Amygdala (tissue), 56 donors: Measurements from ENCODE around the gene PSTK.

ENCODE experiments used
- DNase-seq, 56 donors: peaks; one replicate each; lab custom pipeline; 2025; lab: John Stamatoyannopoulos, UW

The PSTK gene, protein sequence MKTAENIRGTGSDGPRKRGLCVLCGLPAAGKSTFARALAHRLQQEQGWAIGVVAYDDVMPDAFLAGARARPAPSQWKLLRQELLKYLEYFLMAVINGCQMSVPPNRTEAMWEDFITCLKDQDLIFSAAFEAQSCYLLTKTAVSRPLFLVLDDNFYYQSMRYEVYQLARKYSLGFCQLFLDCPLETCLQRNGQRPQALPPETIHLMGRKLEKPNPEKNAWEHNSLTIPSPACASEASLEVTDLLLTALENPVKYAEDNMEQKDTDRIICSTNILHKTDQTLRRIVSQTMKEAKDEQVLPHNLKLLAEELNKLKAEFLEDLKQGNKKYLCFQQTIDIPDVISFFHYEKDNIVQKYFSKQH

DNA sequence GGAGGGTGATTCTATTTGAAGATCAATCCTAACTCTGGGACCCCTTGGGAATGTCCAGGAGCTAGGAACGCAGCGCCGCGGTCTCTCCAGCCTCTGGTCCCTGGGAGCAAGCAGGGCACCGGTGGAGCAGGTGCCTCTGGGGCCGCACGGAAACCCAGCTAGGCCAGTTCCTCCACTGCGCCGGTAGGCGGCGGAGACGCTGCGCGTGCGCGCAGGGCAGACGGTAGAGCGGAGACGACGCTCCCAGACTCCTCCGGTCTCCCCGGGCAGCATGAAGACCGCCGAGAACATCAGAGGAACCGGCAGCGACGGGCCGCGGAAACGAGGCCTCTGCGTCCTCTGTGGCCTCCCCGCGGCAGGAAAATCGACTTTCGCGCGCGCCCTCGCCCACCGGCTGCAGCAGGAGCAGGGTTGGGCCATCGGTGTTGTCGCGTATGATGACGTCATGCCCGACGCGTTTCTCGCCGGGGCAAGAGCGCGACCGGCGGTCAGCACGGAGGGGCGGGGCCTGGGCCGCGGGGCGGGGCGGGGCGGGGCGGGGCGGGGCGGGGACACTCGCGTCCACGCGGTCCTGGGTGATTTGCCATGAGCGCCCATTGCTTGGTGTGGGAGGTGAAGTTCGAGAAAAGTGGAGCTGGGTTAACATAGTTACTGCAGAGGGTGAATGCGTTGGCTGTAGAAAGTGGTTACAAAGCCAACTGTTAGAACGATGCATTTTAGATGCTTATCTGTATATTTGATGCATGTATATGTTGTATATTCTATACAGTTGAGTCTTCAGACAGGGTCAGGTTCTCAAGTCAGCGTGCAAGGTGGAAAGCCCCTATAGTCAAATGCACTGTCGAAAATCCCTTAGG lies at the start of gene PSTK:
PSTK (plus strand) TSS at position 193 of the 857 bp plus-strand sequence; CDS start at position 272, 79 bp downstream.
- DNase-seq, result peak; percentile 48 to 99 (median 90)

DNA sequence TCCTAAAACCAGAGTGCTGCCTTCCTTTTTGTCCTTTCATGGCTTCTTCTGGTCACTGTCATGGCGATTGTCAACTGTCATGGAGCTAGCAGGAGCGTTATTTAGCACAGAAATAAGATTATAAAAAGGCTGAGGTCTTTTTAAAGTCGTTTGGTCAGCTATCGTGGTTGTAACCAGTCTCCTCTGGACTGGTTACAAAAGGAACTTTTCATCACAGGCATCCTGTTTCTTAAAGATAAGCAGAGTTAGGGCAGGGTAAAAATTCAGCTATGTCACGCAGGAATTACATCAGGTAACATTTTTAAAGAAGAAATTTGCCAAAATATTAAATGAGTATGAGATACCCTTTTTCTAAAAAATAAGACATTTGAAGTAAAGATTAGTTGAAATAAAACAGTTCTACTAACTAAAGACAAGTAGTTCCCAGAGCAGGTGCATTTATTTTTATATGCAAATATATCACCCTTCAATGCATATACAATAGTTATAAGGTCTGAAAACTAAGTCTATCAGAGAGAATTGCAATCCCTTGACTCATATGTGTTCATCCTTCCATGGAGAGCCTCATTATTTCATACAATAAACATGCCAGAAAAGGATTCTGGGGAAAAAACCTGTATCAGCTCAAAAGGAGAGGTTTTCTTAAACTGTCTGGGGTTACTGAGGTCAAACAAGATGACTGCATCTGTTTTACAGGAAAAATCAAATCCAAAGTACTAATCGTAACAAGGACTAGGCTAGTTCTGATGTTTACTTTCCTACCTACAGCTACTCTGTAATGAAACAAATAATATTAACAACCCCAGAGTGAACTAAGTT lies 48.9 kb upstream of the PSTK start:
- DNase-seq, result no peak

DNA sequence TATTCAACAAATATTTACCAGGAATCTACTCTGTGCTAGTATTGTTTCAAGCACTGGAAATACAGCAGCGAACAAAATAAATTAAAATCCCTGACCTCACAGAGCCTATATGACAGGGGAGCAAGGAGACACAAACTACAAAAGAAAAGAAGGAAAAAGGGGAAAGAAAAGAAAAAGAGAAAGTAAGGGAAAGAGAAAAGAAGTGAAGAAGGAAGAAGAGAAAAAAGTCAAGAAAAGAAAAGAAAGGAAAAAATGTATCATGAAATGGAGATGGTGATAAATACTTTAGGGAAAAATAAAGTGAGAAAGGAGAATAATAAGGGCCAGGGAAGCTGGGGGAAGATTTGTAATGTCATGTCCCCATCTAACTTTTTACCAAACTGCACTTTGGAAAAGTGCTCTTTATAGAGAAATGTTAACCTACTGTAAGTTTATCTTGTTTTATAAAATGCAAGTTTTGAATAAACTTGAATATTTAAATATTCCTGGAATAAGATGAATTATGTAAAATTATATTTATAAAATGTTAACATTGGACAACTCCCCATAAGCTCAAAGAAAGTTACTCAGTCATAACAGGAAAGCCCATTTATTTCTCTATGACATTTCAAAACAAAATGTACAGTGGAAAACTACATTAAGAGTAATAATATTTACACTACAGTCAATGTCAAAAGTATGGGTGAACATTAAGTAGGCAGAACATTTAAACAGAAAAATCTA lies 40.9 kb upstream of the PSTK start:
- no peak for DNase-seq

DNA sequence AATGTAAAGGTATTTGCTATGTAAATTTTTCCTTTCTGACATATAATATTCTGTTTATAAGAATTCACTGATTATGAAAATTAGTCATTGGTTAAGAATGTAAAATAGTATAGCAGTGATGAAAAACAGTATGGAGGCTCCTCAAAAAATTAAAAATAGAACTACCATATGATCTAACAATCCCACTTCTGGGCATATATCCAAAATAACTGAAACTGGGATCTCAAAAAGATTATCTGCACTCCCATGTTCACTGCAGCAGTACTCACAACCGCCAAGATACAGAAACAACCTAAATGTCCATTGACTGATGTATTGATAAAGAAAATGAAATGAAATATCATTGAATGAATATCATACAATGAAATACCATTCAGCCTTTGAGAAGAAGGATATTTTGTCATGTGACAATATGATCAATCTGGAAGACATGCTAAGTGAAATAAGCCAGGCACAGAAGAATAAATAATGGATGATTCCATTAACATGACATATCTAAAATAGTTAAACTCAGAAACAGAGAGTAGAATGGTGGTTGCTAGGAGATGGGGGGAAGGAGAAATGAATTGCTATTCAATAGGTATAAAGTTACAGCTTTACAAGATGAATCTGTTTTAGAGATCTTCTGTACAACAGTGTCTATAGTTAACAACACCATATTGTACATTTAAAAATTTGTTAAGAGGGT lies 40.2 kb upstream of the PSTK start:
- no peak for DNase-seq

DNA sequence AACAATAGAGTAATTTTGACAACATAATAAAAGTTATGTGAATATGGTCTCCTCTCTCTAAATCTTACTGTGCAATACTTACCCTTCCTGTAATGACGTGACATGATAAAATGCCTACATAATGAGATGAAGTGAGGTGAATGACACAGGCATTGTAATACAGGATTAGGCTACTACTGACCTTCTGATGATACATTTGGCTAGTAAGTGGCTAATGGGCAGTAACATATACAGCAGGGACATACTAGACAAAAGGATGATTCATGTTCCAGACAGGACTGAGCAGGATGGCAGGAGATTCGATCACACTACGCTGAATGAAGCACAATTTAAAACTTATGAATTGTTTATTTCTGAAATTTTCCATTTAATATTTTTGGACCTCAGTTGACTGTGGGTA lies 30.9 kb upstream of the PSTK start:
- no peak for DNase-seq

DNA sequence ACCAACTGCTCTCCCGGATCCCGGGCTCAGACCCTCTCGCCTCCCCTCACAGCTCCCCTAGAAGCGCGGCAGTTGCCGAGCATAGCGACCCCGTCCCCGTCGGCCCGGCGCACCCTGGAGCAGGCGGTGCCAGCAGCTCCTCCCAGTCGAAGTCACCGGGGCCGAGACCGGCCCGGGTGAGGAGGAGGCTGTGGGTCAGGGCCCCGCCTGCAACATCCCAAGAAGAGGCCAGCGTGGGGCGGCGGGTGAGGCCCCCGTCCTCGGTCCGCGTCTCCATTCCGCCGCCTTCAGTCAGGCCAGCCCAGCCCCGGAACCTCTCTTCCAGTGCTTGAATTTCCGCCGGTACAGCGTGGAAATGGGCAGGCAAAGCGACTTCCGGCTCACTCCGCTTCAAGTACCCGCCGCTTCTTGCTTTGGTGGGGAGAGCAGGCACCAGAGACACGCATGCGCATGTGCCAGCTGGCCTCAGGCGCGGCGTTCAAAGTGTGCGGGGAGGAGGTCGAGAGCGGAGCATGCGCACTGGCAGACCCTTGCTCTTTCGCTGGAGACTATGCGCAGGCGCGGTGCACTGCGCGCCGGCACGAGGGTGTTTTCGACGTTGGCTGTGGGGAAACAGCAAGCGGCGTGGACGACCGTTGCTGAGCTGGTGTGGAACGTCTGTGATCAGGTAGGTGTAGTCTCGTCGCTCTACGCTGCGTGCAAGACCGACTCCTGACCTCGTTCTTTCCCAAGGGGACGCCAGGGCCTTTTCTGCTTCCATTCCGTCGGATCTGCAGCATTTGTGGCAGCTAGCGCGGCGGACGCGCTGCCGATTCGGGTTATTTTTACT lies 26.1 kb upstream of the PSTK start, which contains the start of gene C10orf88:
C10orf88 (minus strand) TSS at position 326 of the 829 bp plus-strand sequence; CDS start at position 277, 49 bp downstream.
- DNase-seq, result peak; percentile 61 to 98 (median 94)

DNA sequence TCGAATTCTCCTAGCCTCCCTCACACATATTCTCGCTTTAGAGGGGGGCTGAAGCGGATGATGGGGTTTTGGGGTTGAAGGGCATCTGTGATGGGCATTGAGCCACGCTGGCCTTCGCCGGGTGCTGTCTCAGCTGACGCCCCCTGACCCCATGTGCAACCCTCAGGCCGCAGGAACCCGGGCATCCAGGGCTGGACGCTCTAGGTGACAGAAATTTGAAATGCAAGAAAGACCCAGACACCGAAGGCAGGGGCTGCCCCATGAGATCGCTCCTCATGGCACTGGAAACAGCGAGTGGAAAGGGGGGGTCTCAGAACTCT lies 25.5 kb upstream of the PSTK start:
- peak in 2 of 56 donors; percentile 31 to 39 for DNase-seq

DNA sequence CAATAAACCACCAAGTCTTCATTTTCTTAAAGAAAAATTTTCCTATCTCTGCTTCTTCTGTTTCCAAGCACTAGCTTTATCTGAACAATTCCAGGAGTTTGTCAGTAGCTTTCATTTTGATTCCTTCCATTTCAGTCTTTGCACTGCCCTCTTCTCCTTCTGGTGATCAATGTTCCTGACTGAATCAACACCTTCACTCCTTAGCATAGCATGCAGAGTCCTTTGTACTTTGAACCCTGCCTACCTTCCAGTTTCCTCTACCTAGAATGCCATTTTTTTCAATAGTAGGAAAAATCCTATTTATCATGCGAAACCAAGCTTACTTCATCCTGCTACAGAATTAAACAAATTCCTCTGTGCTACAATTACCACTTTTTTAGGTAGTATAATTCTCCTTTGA lies 24.3 kb upstream of the PSTK start:
- no peak for DNase-seq

DNA sequence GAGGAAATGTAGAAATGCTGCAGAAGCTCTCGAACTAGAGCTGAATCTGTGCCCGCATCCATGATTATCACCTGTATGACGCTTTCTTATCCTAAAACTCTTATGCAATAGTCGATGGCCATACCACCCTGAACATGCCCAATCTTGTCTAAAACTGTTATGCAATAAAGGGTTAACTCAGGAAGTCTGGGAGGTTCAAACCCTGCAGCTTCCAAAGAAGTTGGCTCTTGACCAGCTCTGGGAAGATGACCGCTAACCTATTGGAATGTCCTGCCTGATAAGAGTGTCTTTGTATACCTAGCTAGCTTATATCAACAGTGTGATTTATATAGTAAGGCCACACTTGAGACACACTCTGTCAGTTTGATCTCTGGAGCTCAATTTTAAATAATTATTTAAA lies 22.7 kb upstream of the PSTK start:
- DNase-seq, result no peak

DNA sequence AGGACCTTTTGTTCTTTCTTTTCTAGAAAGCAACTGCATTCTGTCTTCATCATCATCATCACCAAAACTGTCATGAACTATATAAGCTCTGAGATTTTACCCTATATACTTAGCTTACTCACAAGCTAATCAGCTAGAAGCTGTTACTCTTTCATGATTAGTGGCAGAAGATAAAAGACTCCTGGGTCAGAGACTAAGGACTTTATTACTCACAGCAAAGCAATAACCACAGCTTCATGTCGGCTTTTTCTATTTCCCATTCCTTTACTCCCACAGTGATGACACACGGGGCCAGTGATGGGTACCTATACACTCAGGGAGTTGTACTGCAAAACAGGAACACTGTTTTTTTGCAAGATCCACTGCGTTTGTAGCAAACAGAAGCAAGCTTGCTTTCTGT lies 17.8 kb upstream of the PSTK start:
- DNase-seq, result no peak

DNA sequence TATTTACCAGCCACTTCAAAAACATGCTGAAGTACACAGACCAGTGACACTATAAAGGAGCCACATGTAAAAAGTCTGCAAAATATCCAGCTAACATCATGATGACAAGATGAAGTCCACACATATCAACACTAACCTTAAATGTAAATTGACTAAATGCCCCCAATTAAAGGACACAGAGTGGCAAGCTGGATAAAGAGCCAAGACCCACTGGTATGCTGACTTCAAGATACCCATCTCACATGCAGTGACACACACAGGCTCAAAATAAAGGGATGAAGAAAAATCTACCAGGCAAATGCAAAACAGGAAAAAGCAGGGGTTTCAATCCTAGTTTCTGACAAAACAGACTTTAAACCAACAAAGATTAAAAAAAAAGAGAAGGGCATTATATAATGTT lies 13.3 kb upstream of the PSTK start:
- no peak for DNase-seq

DNA sequence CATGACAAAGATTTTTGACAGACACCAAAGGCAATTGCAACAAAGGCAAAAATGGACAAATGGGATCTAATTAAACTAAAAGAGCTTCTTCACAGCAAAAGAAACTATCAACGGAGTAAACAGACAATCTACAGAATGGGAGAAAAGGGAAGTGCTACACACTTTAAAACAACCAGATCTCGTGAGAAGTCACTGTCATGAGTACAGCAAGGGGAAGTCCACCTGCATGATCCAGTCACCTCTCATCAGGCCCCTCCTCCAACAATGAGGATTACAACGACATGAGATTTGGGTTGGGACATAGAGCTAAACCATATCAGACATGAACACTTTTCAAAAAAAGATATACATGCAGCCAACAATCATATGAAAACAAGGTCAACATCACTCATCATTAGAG lies 11.5 kb upstream of the PSTK start:
- no peak for DNase-seq

DNA sequence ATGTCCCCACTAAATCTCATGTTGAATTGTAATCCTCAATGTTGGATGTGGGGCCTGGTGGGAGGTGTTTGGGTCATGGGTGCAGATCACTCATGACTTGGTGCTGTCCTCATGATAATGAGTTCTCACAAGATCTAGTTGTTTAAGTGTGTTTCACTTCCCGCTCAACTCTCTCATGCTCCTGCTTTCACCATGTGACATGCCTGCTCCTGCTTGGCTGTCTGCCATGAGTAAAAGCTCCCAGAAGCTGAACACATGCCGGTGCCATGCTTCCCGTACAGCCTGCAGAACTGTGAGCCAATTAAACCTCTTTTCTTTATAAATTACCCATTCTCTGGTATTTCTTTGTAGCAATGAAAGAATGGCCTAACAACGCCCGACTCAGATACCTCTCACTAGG lies 6.2 kb upstream of the PSTK start:
- no peak for DNase-seq

DNA sequence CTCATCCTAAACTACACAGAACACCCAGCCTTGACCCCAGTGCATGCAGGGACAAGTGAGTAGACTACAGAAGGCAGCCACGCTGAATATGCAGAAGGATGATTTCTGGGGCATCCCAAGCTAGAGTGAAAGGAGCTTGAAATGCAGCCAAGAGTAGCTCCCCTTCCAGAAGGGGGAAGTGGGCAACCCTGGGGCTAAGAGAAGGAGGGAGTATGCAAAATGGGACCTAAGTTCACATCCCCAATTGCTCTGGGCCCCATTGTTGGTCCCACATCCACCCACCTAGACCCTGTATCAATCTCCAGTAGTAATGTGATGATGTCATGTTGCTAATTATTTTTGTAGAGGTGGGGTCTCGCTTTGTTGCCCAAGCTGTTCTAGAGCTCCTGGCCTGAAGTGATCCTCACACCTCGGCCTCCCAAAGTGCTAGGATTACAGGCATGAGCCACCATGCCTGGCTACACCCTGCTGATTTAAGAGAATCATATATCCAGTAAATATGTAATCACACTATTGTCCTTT lies 5.6 kb upstream of the PSTK start:
- DNase-seq, result no peak

DNA sequence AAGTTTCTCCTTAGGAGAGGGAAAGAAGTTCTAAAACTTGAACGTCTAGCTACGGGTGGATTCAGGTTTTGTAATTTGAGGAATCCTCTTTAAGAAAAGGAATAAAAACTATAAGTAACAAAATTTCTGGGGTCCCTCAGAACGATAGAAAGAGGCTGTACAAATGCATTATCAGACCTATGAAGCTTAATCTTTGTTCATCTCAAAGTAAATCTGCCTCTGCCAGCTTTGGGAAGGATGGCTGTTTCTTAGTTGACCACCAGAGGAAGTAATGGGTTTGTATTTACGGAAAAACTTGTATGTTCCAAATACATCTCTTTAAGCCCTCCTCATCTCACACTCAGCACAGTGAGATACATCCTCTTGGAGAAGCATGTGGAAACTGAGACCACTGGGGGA lies 864 bp downstream of the PSTK start:
- peak in 1 of 56 donors; percentile 13 for DNase-seq

DNA sequence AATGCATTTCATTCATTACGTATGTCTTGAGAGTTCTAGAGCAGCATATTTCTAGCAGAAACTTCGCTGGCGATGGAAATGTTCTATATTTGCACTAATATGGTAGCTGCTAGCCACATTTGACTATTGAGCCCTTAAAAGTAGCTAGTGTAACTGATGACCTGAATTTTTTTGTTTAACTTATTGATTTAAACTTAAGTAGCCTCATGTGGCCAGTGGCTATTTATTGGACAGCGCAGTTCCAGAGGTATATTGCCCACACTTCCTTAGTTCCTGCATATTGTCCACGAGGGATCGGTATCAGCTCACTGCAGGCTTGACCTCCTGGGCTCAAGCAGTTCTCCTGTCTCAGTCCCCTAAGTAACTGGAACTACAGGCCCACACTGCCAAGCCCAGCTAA lies 3.7 kb downstream of the PSTK start:
- DNase-seq, result no peak

DNA sequence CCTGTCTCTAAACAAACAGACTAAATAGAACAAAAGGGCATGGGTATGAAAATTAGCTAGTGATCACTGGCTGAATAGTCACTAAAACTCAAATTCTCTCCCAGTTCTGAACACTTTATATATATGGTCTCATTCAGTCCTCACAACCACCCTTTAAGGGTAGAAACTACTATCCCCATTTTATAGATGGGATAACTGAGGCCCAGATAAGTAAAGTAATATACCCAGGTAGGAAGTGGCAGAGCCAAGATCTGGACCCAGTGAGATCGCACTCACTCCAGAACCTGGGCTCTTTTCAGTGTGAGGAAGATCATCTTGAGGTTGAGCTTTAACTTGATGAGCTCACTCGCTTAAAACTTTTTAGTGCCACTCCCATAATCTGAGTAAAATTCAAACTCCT lies 4.5 kb downstream of the PSTK start:
- DNase-seq, result no peak

DNA sequence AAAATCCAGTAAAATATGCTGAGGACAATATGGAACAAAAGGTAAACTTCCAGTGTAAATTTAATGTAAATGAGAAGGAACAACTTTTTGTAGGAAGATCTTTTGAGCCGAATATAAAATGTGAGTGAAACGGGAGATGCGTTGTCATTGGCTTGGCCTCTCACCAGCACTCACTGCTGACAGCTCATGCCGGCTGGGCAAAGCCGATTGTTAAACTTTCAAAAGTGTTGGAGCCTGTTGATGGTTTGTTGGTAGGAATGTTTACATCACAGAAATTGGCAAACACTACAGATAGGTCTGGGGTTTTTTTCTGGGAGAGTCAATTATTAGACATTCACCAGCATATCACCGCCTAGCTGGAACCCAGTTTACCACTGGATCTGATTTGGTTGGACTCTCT lies 6.1 kb downstream of the PSTK start:
- DNase-seq, result peak in 4 of 56 donors; percentile 2 to 15 (median 7)

DNA sequence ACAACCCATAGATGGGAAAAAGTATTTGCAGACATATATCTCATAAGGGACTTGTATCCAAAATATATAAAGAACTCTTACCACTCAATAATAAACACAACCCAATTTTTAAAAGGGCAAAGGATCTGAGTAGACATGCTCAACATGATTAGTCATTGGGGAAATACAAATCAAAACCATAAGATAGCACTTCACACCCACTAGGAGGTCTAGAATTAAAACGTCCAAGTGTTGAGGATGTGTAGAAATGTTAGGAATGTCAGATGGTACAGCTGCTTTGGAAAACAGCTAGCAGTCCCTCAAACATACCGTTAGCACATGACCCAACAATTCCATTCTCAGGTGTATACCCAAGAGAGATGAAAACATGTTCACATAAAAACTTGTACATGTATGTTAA lies 8.3 kb downstream of the PSTK start:
- DNase-seq, result no peak
